Endothelial cell of umbilical vein (primary cell): ENCODE data around the gene AATF.

Experiments used
- CTCF ChIP-seq, 2 donors: IDR thresholded peaks; 1 replicate in 1 of 2; 2 replicates in 1 of 2; pipeline ENCODE4 v1.5.1; 2011; ENCODE audit warnings: low read length in 2 of 2, mild to moderate bottlenecking in 2 of 2, moderate library complexity in 2 of 2, control low read depth in 1 of 2, inconsistent platforms in 1 of 2, low read depth in 1 of 2; ENCODE audit not compliant: insufficient read depth in 1 of 2; ENCODE audit errors: extremely low read depth in 1 of 2
- EZH2 ChIP-seq: IDR thresholded peaks from 2 replicates; pipeline ENCODE4 v1.6.1; 2012; ENCODE audit warnings: borderline replicate concordance, low read depth, mild to moderate bottlenecking, moderate library complexity, low read length, inconsistent platforms; ENCODE audit not compliant: severe bottlenecking
- FOS ChIP-seq: IDR thresholded peaks from 2 replicates; pipeline ENCODE4 v1.6.1; 2011; ENCODE audit warnings: mild to moderate bottlenecking, low read length, moderate library complexity, borderline replicate concordance; ENCODE audit not compliant: insufficient read depth
- MYC ChIP-seq: IDR thresholded peaks from one replicate; pipeline ENCODE4 v1.6.1; 2011; ENCODE audit warnings: mild to moderate bottlenecking, low read depth, low read length
- POLR2A ChIP-seq: IDR thresholded peaks from 2 replicates; pipeline ENCODE4 v1.6.1; 2012; ENCODE audit warnings: low read depth, mild to moderate bottlenecking, control low read depth, low read length
- POLR2AphosphoS5 ChIP-seq: IDR thresholded peaks from 2 replicates; pipeline ENCODE4 v1.6.1; 2012; ENCODE audit warnings: low read depth, mild to moderate bottlenecking, control low read depth, low read length, moderate library complexity; ENCODE audit not compliant: insufficient read depth
- TF ChIP-seq, protein P1 (sequence below): IDR thresholded peaks from 2 replicates; pipeline ENCODE4 v1.6.1; 2011; ENCODE audit not compliant: insufficient read depth, insufficient read length

DNA sequence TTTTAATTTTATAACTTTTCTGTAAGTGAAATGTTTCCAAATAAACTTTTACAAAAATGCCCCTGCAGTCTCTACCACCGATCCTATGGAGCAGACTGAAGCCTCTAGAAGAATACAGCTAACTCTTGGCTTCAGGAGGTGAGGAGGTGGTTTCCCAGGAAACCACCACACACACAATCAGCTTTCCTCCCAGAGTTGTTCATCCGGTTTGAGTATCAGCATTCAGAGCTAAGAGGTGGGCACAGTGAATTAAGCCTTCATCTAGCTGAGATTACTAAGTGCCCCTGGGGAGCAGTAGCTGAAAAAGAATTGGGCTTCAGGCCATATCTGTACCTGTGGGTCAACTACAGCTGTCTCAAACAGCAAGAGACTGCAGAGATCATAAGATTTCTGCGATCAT, 139.7 kb downstream of the AATF start:
- TF ChIP-seq MYC (no peak), CTCF (IDR thresholded peaks at IDR 0.05; ENCODE audit: extremely low read depth in 1 of 2, insufficient read depth in 1 of 2, low read depth in 1 of 2, low read length in 2 of 2) (no peak), POLR2A (no peak), POLR2AphosphoS5 (no peak), EZH2 (no peak), FOS (no peak)
- TF ChIP-seq, protein P1, sequence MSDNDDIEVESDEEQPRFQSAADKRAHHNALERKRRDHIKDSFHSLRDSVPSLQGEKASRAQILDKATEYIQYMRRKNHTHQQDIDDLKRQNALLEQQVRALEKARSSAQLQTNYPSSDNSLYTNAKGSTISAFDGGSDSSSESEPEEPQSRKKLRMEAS, result no peak
